H9 (cell line): ENCODE data around the gene NSMCE3. TPM values are rescaled to one million over a fixed set of nuclear protein-coding genes. Genes with fewer than 3 reads are reported as not detected.

Experiments used
- DNase-seq: peaks from one replicate; pipeline ENCODE4 v3.0.0-alpha.2; 2017
- H2AFZ ChIP-seq: one replicate; pipeline ENCODE4 v1.6.1; 2013; ENCODE audit warnings: mild to moderate bottlenecking, low read length, control low read depth, moderate library complexity
- H2AK5ac ChIP-seq: 2 replicates; pipeline ENCODE4 v1.6.1; 2013; ENCODE audit warnings: low read length, control low read depth, mixed read lengths; ENCODE audit not compliant: insufficient read length
- H2BK120ac ChIP-seq: one replicate; pipeline ENCODE4 v1.6.1; 2013; ENCODE audit warnings: low read depth, mild to moderate bottlenecking, low read length, control low read depth, inconsistent platforms; ENCODE audit not compliant: poor library complexity, severe bottlenecking
- H2BK12ac ChIP-seq: 2 replicates; pipeline ENCODE4 v1.6.1; 2013; ENCODE audit warnings: low read length, control low read depth, mixed read lengths, low read depth; ENCODE audit not compliant: insufficient read length
- H2BK15ac ChIP-seq: 2 replicates; pipeline ENCODE4 v1.6.1; 2013; ENCODE audit warnings: low read depth, low read length, control low read depth
- H2BK20ac ChIP-seq: one replicate; pipeline ENCODE4 v1.6.1; 2013; ENCODE audit warnings: low read depth, mild to moderate bottlenecking, low read length, control low read depth, inconsistent platforms; ENCODE audit not compliant: poor library complexity, severe bottlenecking
- H2BK5ac ChIP-seq: 2 replicates; pipeline ENCODE4 v1.6.1; 2013; ENCODE audit warnings: low read length, control low read depth, mixed read lengths; ENCODE audit not compliant: insufficient read length
- H3K14ac ChIP-seq: 2 replicates; pipeline ENCODE4 v1.6.1; 2013; ENCODE audit warnings: low read length, control low read depth; ENCODE audit not compliant: insufficient read depth
- H3K18ac ChIP-seq: 2 replicates; pipeline ENCODE4 v1.6.1; 2013; ENCODE audit warnings: low read depth, mild to moderate bottlenecking, mixed read lengths, low read length, control low read depth; ENCODE audit not compliant: insufficient read length
- H3K23ac ChIP-seq: 2 replicates; pipeline ENCODE4 v1.6.1; 2013; ENCODE audit warnings: low read length, control low read depth, mixed read lengths, low read depth; ENCODE audit not compliant: insufficient read length
- H3K23me2 ChIP-seq: 2 replicates; pipeline ENCODE4 v1.6.1; 2013; ENCODE audit warnings: low read depth, mild to moderate bottlenecking, mixed read lengths, low read length, control low read depth; ENCODE audit not compliant: insufficient read length, poor library complexity, severe bottlenecking
- H3K27ac ChIP-seq: 2 replicates; pipeline ENCODE4 v1.5.1; 2013; ENCODE audit warnings: low read length, control low read depth, mixed read lengths, low read depth; ENCODE audit not compliant: insufficient read length
- H3K27me3 ChIP-seq: 2 replicates; pipeline ENCODE4 v1.6.1; 2013; ENCODE audit warnings: low read length, control low read depth, inconsistent platforms; ENCODE audit not compliant: insufficient read depth
- H3K4ac ChIP-seq: 2 replicates; pipeline ENCODE4 v1.6.1; 2013; ENCODE audit warnings: low read depth, mild to moderate bottlenecking, control low read depth, inconsistent platforms, low read length, moderate library complexity
- H3K4me1 ChIP-seq: 2 replicates; pipeline ENCODE4 v1.6.1; 2013; ENCODE audit warnings: low read length, control low read depth, inconsistent platforms; ENCODE audit not compliant: insufficient read depth
- H3K4me2 ChIP-seq: 2 replicates; pipeline ENCODE4 v1.6.1; 2013; ENCODE audit warnings: low read length, control low read depth, mixed read lengths; ENCODE audit not compliant: insufficient read length, insufficient read depth
- H3K56ac ChIP-seq: 2 replicates; pipeline ENCODE4 v1.6.1; 2013; ENCODE audit warnings: low read depth, mild to moderate bottlenecking, mixed read lengths, low read length, control low read depth; ENCODE audit not compliant: insufficient read length
- H3K79me1 ChIP-seq: 2 replicates; pipeline ENCODE4 v1.6.1; 2013; ENCODE audit warnings: low read depth, mild to moderate bottlenecking, moderate library complexity, low read length, control low read depth, inconsistent platforms; ENCODE audit not compliant: insufficient read depth, poor library complexity, severe bottlenecking
- H3K79me2 ChIP-seq: 2 replicates; pipeline ENCODE4 v1.6.1; 2013; ENCODE audit warnings: low read length, control low read depth, inconsistent platforms; ENCODE audit not compliant: insufficient read depth
- H3K9ac ChIP-seq: 2 replicates; pipeline ENCODE4 v1.6.1; 2013; ENCODE audit warnings: low read length, control low read depth, mixed read lengths; ENCODE audit not compliant: insufficient read length; ENCODE audit errors: extremely low read depth
- H3K9me3 ChIP-seq: one replicate; pipeline ENCODE4 v1.6.1; 2013; ENCODE audit warnings: low read depth, low read length, inconsistent platforms; ENCODE audit not compliant: control insufficient read depth
- H3T11ph ChIP-seq: one replicate; pipeline ENCODE4 v1.6.1; 2013; ENCODE audit warnings: mild to moderate bottlenecking, low read length, control low read depth, inconsistent platforms
- H4K20me1 ChIP-seq: one replicate; pipeline ENCODE4 v1.6.1; 2013; ENCODE audit not compliant: control insufficient read depth, insufficient read length, insufficient read depth
- H4K5ac ChIP-seq: 2 replicates; pipeline ENCODE4 v1.6.1; 2013; ENCODE audit warnings: low read depth, mild to moderate bottlenecking, mixed read lengths, low read length, control low read depth; ENCODE audit not compliant: insufficient read length
- H4K8ac ChIP-seq: replicated peaks from 2 replicates; pipeline ENCODE4 v1.6.1; 2013; ENCODE audit warnings: low read length, control low read depth, mixed read lengths, low read depth; ENCODE audit not compliant: insufficient read length
- H4K91ac ChIP-seq: 2 replicates; pipeline ENCODE4 v1.6.1; 2013; ENCODE audit warnings: low read depth, mild to moderate bottlenecking, moderate library complexity, mixed read lengths, low read length, control low read depth; ENCODE audit not compliant: insufficient read length
- H3K27ac Mint-ChIP-seq, 3 experiments: 2 replicates in 2 of 3; 3 replicates in 1 of 3; pipeline ENCODE4 v1.8.0; 2020 to 2021; ENCODE audit warnings: mixed read lengths in 3 of 3, mild to moderate bottlenecking in 1 of 3, moderate library complexity in 1 of 3
- H3K27me3 Mint-ChIP-seq: 2 replicates; pipeline ENCODE4 v1.8.0; 2021; ENCODE audit warnings: low read depth, mild to moderate bottlenecking, moderate library complexity, mixed read lengths
- H3K36me3 Mint-ChIP-seq, 3 experiments: 2 replicates in 2 of 3; 3 replicates in 1 of 3; pipeline ENCODE4 v1.8.0; 2020 to 2021; ENCODE audit warnings: low read depth in 3 of 3, mixed read lengths in 3 of 3; ENCODE audit not compliant: insufficient read depth in 1 of 3
- H3K4me1 Mint-ChIP-seq, 2 experiments: 2 replicates each; pipeline ENCODE4 v1.8.0; 2020; ENCODE audit warnings: mixed read lengths in 2 of 2
- H3K4me3 Mint-ChIP-seq, 2 experiments: 2 replicates in 1 of 2; 3 replicates in 1 of 2; pipeline ENCODE4 v1.8.0; 2020 to 2021; ENCODE audit warnings: mild to moderate bottlenecking in 2 of 2, mixed read lengths in 2 of 2, moderate library complexity in 1 of 2
- H3K9me3 Mint-ChIP-seq, 2 experiments: 2 replicates in 1 of 2; 3 replicates in 1 of 2; pipeline ENCODE4 v1.8.0; 2020; ENCODE audit warnings: mild to moderate bottlenecking in 2 of 2, mixed read lengths in 2 of 2, moderate library complexity in 1 of 2
- CTCF ChIP-seq: fragments of 200-600 bp; sonication (generic); conservative IDR thresholded peaks from 3 replicates; pipeline ENCODE4 v1.8.0; 2021; ENCODE audit warnings: antibody characterized with exemption, mild to moderate bottlenecking
- WGBS: extraction: QIAGEN DNeasy Blood & Tissue Kit; methylation state at CpG from one replicate; pipeline ENCODE4 v1.1.7; 2013; ENCODE audit warnings: missing lambda C conversion rate, low lambda C conversion rate, mixed read lengths; ENCODE audit not compliant: insufficient read length; ENCODE audit errors: extremely low coverage; 5-methylcytosine and 5-hydroxymethylcytosine counted together
- total RNA-seq: library from RNA; stranded (reverse); gene quantifications from 2 replicates; pipeline ENCODE4 v1.2.1, GENCODE V29; 2021

NSMCE3 gene
- total RNA-seq, 1 experiment from 2014 or later: 6.9 TPM

GRCh38 chr15:29266052-29266582 lies 3.5 kb downstream of the NSMCE3 start:
- H3T11ph ChIP-seq: no peak overlapping the region
- H3K4ac ChIP-seq: no peak overlapping the region
- no peak overlapping the region for H3K4me2 ChIP-seq
- no peak overlapping the region for H3K23ac ChIP-seq
- no peaks in the 10 kb centered on the region for H3K9me3 ChIP-seq
- no peak overlapping the region for H2AK5ac ChIP-seq
- Mint-ChIP-seq H3K4me1 (peaks cover 33 to 37% of the 10 kb centered on the region in 2 experiments), H3K9me3 (no peaks in the 10 kb centered on the region), H3K4me3 (no peak overlapping the region), H3K27me3 (no peaks in the 10 kb centered on the region), H3K36me3 (no peaks in the 10 kb centered on the region), H3K27ac (no peak overlapping the region)
- no peak overlapping the region for H3K27ac ChIP-seq
- H4K5ac ChIP-seq: no peak overlapping the region
- no CpG with 5 or more reads among the region's 1 CpG for WGBS
- H3K56ac ChIP-seq: no peak overlapping the region
- TF ChIP-seq CTCF: no peak
- H2BK5ac ChIP-seq: no peak overlapping the region
- H3K79me2 ChIP-seq: no peaks in the 10 kb centered on the region; the same call in 1 of the 2 replicates
- no peaks in the 10 kb centered on the region for H4K20me1 ChIP-seq
- H3K79me1 ChIP-seq: no peaks in the 10 kb centered on the region
- peaks cover 1% of the 10 kb centered on the region; the same call in 1 of the 2 replicates for H3K4me1 ChIP-seq
- H2BK20ac ChIP-seq: no peak overlapping the region
- no peak overlapping the region for H3K14ac ChIP-seq
- no peak overlapping the region for H2BK120ac ChIP-seq
- H4K91ac ChIP-seq: no peak overlapping the region
- no peaks in the 10 kb centered on the region for H3K27me3 ChIP-seq
- H4K8ac ChIP-seq: no peak overlapping the region
- DNase-seq: no peak
- no peak overlapping the region for H3K9ac ChIP-seq
- no peak overlapping the region for H2AFZ ChIP-seq
- H3K23me2 ChIP-seq: peaks cover 12% of the 10 kb centered on the region
- no peak overlapping the region for H2BK12ac ChIP-seq
- H3K18ac ChIP-seq: no peak overlapping the region
- no peak overlapping the region for H2BK15ac ChIP-seq
